K562 (cell line): ENCODE results near the gene SLC30A3.

Experiments
- EHMT2 ChIP-seq: fragments of 450-650 bp; IDR thresholded peaks from 2 replicates; pipeline ENCODE4 v1.6.1; 2018; ENCODE audit warnings: antibody characterized with exemption
- GTF2F1 ChIP-seq: IDR thresholded peaks from 2 replicates; pipeline ENCODE4 v1.6.1; 2011; ENCODE audit warnings: low read depth, low read length, improper control_type of control experiment
- KLF10 ChIP-seq: fragments of 250-450 bp; sonication (Bioruptor Pico); IDR thresholded peaks from 2 replicates; pipeline ENCODE4 v1.6.1; 2021; ENCODE audit warnings: matching md5 sums
- TBP ChIP-seq: optimal IDR thresholded peaks from 2 replicates; pipeline ENCODE3; 2011; ENCODE audit warnings: low read depth, low read length, improper control_type of control experiment
- TCF7 ChIP-seq: sonication (generic); IDR thresholded peaks from 2 replicates; pipeline ENCODE4 v1.6.1; 2016; ENCODE audit warnings: antibody characterized with exemption, borderline replicate concordance
- ZFP36 ChIP-seq: fragments of 150-350 bp; IDR thresholded peaks from 2 replicates; pipeline ENCODE4 v1.6.1; 2018; ENCODE audit warnings: low read length, low read depth; ENCODE audit not compliant: partially characterized antibody
- ZNF263 ChIP-seq: sonication (generic); formaldehyde crosslinking; IDR thresholded peaks from 2 replicates; pipeline ENCODE4 v1.8.0; 2022; ENCODE audit warnings: mild to moderate bottlenecking, missing genetic modification reagents, borderline replicate concordance
- ZNF785 ChIP-seq: fragments of 250-450 bp; sonication (Bioruptor Pico); IDR thresholded peaks from 2 replicates; pipeline ENCODE4 v1.4.0; 2020; ENCODE audit warnings: mild to moderate bottlenecking
- TF ChIP-seq, protein P1 (sequence below), 2 experiments: fragments of 450-650 bp in 1 of 2; sonication (generic) in 1 of 2; formaldehyde crosslinking in 1 of 2; IDR thresholded peaks in 1 of 2; conservative IDR thresholded peaks in 1 of 2; 2 replicates each; pipeline versions ENCODE4 v1.6.1 to v1.8.1; 2016 to 2023; ENCODE audit warnings: mild to moderate bottlenecking in 2 of 2, moderate library complexity in 2 of 2, inconsistent platforms in 1 of 2, missing genetic modification reagents in 1 of 2
- TF ChIP-seq, protein P2 (sequence below), 2 experiments: fragments of 450-650 bp in 1 of 2; IDR thresholded peaks; 2 replicates each; pipeline ENCODE4 v1.6.1; 2011 to 2017; ENCODE audit warnings: low read depth in 2 of 2, antibody characterized with exemption in 1 of 2, borderline replicate concordance in 1 of 2, low read length in 1 of 2, mild to moderate bottlenecking in 1 of 2, mixed read lengths in 1 of 2; ENCODE audit not compliant: control insufficient read depth in 1 of 2
- TF ChIP-seq, protein P3 (sequence below): IDR thresholded peaks from 2 replicates; pipeline ENCODE4 v1.6.1; 2016; ENCODE audit warnings: missing genetic modification characterization, missing compliant biosample characterization
- TF ChIP-seq, protein P4 (sequence below), 3 experiments: fragments of 200-800 bp in 1 of 3; sonication (Bioruptor generic) in 1 of 3; sonication (generic) in 1 of 3; formaldehyde crosslinking in 1 of 3; IDR thresholded peaks; 2 replicates each; pipeline versions ENCODE4 v1.6.1 to v1.8.0; 2016 to 2022; ENCODE audit warnings: mild to moderate bottlenecking in 2 of 3, missing compliant biosample characterization in 2 of 3, missing genetic modification characterization in 2 of 3, missing genetic modification reagents in 1 of 3
- TF ChIP-seq, protein P5 (sequence below): fragments of 450-650 bp; IDR thresholded peaks from 2 replicates; pipeline ENCODE4 v1.6.1; 2016; ENCODE audit warnings: borderline replicate concordance

DNA sequence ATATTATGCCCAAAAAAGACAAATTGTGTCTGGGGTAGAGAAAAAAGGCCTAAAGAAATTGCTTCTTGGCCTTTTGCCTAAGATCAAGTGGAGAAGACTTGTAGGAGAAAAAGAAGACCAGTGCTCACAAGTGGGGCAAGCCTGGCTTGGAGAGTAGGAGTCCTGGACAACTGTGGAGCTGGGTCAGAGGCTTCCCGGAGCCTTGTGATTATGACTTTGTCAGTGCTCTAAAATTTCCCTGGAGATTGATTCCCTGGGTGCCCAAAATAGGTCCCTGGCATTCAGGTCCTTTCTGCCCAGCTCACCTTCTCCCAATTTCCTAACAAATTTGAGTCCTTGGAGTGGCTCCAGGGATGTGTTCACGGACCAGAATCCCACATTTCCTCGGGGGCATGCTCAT is 18.6 kb upstream of the SLC30A3 start:
- TF ChIP-seq EHMT2 (no peak), KLF10 (CRISPR knock-in tag) (no peak), GTF2F1 (no peak), ZFP36 (no peak), TBP (no peak), ZNF263 (CRISPR knock-in tag) (no peak), ZNF785 (CRISPR knock-in tag) (no peak), TCF7 (no peak)
- TF ChIP-seq, protein P1, sequence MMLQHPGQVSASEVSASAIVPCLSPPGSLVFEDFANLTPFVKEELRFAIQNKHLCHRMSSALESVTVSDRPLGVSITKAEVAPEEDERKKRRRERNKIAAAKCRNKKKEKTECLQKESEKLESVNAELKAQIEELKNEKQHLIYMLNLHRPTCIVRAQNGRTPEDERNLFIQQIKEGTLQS (IDR thresholded peaks at IDR 0.05): no peak
- TF ChIP-seq, protein P1 (CRISPR knock-in tag; conservative IDR thresholded peaks at IDR 0.05): no peak
- TF ChIP-seq, protein P2, sequence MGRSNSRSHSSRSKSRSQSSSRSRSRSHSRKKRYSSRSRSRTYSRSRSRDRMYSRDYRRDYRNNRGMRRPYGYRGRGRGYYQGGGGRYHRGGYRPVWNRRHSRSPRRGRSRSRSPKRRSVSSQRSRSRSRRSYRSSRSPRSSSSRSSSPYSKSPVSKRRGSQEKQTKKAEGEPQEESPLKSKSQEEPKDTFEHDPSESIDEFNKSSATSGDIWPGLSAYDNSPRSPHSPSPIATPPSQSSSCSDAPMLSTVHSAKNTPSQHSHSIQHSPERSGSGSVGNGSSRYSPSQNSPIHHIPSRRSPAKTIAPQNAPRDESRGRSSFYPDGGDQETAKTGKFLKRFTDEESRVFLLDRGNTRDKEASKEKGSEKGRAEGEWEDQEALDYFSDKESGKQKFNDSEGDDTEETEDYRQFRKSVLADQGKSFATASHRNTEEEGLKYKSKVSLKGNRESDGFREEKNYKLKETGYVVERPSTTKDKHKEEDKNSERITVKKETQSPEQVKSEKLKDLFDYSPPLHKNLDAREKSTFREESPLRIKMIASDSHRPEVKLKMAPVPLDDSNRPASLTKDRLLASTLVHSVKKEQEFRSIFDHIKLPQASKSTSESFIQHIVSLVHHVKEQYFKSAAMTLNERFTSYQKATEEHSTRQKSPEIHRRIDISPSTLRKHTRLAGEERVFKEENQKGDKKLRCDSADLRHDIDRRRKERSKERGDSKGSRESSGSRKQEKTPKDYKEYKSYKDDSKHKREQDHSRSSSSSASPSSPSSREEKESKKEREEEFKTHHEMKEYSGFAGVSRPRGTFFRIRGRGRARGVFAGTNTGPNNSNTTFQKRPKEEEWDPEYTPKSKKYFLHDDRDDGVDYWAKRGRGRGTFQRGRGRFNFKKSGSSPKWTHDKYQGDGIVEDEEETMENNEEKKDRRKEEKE (IDR thresholded peaks at IDR 0.05; ENCODE audit: borderline replicate concordance in 1 of 2, control insufficient read depth in 1 of 2, low read depth in 2 of 2, low read length in 1 of 2): no peak
- TF ChIP-seq, protein P3, sequence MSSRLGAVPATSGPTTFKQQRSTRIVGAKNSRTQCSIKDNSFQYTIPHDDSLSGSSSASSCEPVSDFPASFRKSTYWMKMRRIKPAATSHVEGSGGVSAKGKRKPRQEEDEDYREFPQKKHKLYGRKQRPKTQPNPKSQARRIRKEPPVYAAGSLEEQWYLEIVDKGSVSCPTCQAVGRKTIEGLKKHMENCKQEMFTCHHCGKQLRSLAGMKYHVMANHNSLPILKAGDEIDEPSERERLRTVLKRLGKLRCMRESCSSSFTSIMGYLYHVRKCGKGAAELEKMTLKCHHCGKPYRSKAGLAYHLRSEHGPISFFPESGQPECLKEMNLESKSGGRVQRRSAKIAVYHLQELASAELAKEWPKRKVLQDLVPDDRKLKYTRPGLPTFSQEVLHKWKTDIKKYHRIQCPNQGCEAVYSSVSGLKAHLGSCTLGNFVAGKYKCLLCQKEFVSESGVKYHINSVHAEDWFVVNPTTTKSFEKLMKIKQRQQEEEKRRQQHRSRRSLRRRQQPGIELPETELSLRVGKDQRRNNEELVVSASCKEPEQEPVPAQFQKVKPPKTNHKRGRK (tag): no peak
- TF ChIP-seq, protein P4, sequence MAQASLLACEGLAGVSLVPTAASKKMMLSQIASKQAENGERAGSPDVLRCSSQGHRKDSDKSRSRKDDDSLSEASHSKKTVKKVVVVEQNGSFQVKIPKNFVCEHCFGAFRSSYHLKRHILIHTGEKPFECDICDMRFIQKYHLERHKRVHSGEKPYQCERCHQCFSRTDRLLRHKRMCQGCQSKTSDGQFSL (CRISPR knock-in tag; IDR thresholded peaks at IDR 0.05): no peak
- TF ChIP-seq, protein P4 (tag; IDR thresholded peaks at IDR 0.05): no peak
- TF ChIP-seq, protein P5, sequence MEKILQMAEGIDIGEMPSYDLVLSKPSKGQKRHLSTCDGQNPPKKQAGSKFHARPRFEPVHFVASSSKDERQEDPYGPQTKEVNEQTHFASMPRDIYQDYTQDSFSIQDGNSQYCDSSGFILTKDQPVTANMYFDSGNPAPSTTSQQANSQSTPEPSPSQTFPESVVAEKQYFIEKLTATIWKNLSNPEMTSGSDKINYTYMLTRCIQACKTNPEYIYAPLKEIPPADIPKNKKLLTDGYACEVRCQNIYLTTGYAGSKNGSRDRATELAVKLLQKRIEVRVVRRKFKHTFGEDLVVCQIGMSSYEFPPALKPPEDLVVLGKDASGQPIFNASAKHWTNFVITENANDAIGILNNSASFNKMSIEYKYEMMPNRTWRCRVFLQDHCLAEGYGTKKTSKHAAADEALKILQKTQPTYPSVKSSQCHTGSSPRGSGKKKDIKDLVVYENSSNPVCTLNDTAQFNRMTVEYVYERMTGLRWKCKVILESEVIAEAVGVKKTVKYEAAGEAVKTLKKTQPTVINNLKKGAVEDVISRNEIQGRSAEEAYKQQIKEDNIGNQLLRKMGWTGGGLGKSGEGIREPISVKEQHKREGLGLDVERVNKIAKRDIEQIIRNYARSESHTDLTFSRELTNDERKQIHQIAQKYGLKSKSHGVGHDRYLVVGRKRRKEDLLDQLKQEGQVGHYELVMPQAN: no peak
